GM13977 (cell line): Measurements from ENCODE around the gene MRPL19.

ENCODE experiments used
- DNase-seq: peaks from one replicate; pipeline ENCODE4 v3.0.0; 2012; ENCODE audit warnings: low spot score
- in situ Hi-C: fragments of 300-500 bp; cut with MboI; formaldehyde crosslinking; loops from one replicate; pipeline ENCODE4 v1.12.0; 2022; ENCODE audit warnings: low sequenced_read_pairs, low pct_unique_long_range_greater_than_20kb, mixed read lengths, inconsistent platforms; ENCODE audit not compliant: unreplicated experiment
- TF ChIP-seq, protein P1 (sequence below): IDR thresholded peaks from 2 replicates; pipeline ENCODE4 v1.5.1; 2012; ENCODE audit warnings: mild to moderate bottlenecking, control low read depth; ENCODE audit not compliant: insufficient read depth; ENCODE audit errors: extremely low read depth, missing control alignments

MRPL19 gene

DNA sequence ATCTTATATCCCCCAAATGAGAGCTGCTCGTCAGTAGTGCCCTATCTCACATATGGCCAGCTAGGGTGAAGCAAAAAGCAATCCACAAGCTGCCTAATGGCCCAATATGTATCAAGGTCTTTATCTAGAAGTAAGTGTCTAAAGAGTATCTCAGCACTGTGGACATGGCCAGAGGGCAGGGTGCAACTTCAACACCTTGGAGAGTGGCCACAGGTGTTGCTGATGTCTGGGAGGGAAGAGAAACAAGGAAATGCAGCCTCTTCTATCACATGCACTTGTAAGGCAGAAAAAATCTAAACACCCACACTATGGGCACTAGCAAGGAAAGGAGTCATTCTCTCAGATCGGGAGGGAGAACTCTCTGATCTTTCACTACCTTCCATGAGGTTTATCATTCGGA, 23.7 kb upstream of the MRPL19 start:
- TF ChIP-seq, protein P1, sequence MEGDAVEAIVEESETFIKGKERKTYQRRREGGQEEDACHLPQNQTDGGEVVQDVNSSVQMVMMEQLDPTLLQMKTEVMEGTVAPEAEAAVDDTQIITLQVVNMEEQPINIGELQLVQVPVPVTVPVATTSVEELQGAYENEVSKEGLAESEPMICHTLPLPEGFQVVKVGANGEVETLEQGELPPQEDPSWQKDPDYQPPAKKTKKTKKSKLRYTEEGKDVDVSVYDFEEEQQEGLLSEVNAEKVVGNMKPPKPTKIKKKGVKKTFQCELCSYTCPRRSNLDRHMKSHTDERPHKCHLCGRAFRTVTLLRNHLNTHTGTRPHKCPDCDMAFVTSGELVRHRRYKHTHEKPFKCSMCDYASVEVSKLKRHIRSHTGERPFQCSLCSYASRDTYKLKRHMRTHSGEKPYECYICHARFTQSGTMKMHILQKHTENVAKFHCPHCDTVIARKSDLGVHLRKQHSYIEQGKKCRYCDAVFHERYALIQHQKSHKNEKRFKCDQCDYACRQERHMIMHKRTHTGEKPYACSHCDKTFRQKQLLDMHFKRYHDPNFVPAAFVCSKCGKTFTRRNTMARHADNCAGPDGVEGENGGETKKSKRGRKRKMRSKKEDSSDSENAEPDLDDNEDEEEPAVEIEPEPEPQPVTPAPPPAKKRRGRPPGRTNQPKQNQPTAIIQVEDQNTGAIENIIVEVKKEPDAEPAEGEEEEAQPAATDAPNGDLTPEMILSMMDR, result no peak
- DNase-seq, result no peak
- in situ Hi-C loops, result loop anchor here (25.0 kb wide), 3 partner anchors 161 to 711 kb away; no protein-coding TSS in a partner anchor

DNA sequence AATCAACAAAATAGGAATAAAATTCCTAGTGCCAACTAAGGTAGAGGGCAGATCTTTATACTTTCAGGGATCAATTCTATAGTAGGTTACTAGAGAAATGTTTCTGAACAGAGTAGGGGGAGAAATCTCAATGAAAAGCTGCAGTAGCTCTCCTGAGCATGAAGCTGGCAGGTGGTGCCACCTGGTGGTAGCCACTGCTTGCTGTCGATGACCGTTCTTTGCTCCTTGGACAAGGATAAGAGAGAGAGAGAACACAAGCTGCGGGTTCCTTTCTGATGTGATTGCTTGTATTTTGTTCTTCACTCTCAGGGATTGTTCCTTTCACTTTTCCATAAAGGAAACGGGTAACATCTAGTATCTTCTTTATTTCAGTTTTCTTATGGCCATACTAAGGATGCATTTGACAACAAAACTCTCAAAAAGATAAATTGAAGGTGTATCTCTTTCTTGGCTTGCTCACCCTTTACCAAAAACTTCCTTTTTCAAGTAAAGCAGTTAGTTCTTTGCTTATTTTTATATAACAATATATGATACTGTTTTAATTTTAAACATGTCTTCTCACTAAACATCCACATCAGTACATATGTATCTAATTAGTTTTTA, 18.6 kb upstream of the MRPL19 start:
- peak; percentile 60 for DNase-seq
- in situ Hi-C loops, result no loop called here
- TF ChIP-seq, protein P1, result peak; percentile 93

DNA sequence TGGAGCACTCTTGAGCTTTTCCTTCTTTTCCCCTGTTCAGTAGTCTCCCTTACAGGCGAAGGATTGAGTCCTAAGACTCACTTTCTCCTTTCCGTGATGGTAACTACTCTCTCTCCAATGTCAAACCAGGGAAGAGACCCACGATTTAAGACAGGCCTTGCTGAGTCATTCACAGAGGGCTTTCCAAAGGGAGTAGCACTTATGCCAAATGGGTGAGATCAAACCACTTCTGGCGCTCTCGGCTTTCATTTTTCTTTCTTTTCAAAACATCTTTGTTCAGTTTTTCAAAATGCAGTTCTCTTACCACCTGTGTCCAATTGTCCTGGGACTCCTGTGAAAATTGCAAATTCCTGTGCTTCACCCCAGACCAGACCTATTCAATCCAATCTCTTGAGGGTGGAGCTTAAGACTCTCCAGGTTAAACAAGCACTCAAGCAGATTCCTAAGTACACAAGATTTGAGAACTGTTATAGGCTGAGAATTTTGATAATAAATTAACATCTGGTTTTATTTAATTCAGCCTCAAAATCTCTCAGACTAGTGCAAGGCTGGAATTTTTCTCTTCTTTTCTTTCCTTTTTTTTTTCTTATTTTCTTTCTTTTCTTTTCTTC, 14.4 kb upstream of the MRPL19 start:
- no peak for DNase-seq
- TF ChIP-seq, protein P1, result no peak
- in situ Hi-C loops, result no loop called here

DNA sequence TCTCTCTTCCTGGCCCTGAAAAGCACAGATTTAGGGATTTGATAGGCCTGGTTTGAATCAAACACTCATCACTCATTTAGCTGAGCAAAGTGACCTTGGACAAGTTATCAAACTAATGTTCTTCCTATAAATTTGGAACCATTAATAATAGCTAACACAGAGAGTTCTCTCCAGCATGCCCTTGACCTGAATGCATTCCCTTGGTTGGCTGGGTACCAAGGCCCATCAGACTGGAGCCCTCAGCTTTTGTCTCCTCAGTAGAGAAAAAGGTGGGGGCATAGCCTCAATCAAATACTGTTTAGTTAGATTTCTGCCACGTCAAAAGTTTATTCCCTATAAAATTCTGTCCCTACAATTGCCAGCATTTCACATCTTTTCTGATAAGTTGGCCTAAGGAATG, 13.8 kb upstream of the MRPL19 start:
- no peak for DNase-seq
- in situ Hi-C loops, result no loop called here
- TF ChIP-seq, protein P1, result no peak

DNA sequence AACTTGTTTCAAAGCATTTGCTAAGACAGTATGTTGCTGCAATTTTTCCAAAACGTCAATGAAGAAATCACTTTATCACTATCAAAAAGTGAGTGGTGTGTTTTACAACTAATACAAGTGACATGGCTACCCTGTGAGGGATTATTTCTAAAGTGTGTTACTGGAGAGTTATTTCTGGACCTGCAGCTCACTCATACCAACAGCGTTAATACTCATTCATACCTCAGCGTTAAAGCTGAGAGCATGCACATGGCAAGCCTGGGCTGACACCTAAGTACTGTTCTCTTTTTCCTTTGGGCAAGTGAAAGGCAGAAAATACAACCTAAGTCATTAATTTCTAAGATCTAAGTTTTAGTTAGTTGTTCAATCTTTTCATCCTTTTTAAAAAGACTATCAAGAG, 13.0 kb upstream of the MRPL19 start:
- TF ChIP-seq, protein P1, result no peak
- in situ Hi-C loops, result no loop called here
- DNase-seq, result no peak

DNA sequence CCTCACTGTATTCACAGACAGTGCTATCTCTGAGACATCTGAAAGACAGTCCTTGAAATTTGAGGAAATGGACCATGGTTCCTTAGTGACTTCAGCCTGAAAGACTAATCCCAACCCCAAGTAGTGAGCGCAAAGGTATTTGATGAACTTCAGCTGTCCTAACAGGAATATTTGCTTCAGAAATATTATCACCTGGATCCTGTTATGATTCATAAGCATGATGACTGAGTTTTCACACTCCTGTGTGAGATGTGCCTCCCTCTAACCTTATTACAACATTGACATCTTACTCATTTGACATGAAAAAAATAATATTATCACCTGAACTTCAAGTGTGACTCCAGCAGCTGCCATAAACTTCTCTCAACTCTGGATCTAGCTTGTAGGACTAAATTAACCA, 11.6 kb upstream of the MRPL19 start:
- DNase-seq, result no peak
- TF ChIP-seq, protein P1, result no peak
- in situ Hi-C loops, result no loop called here

DNA sequence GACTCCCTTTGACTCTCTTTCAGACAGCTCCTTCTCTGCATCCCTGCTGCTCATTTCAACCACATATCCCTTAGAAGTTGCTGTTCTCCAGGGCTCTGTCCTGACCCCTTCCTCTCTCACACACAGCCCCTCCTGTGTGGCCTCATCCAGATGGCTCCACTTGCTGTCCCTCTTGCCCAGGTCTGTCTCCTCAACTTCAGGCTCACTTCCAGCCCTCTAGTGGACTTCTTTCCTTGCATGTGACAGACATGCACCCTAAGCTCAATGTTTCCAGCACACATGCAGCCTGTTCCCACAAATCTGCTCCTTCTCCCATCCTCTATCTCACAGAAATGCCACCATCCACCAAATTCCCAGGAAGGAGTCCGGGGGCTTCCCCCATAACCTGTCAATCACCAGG, 9.0 kb upstream of the MRPL19 start:
- no peak for DNase-seq
- TF ChIP-seq, protein P1, result no peak
- in situ Hi-C loops, result no loop called here
